Colonic mucosa (tissue), 4 donors: ENCODE measurements around the gene MINK1. TPM values are rescaled to one million over a fixed set of nuclear protein-coding genes. Genes with fewer than 3 reads are reported as not detected.

ENCODE experiments used
- DNase-seq: peaks from one replicate; pipeline ENCODE4 v3.0.0-alpha.2; 2020
- H3K27ac ChIP-seq: fragments of 200-600 bp; one replicate; pipeline ENCODE4 v1.8.0; 2021
- H3K27me3 ChIP-seq: fragments of 200-600 bp; one replicate; pipeline ENCODE4 v1.8.0; 2021
- H3K36me3 ChIP-seq: fragments of 200-600 bp; one replicate; pipeline ENCODE4 v1.8.0; 2021
- H3K4me1 ChIP-seq: fragments of 200-600 bp; one replicate; pipeline ENCODE4 v1.8.0; 2021; ENCODE audit warnings: mild to moderate bottlenecking
- H3K4me3 ChIP-seq: fragments of 200-600 bp; one replicate; pipeline ENCODE4 v1.8.0; 2021
- H3K9ac ChIP-seq, 2 donors: one replicate each; pipeline ENCODE4 v1.7.0; 2013; ENCODE audit warnings: control low read depth in 2 of 2, low read depth in 2 of 2, low read length in 2 of 2
- H3K9me3 ChIP-seq: fragments of 200-600 bp; one replicate; pipeline ENCODE4 v1.8.0; 2021
- intact Hi-C: fragments of 100-400 bp; cut with DNase I; formaldehyde crosslinking; loops from one replicate; pipeline ENCODE4 v1.14.1; 2022
- total RNA-seq, 2 donors: library from RNA; stranded (reverse); fragmentation: NEBNext Ultra II Directional in 1 of 2; extraction: Animal tissue kit (Norgen Biotek cat#: 25700) in 1 of 2; gene quantifications; one replicate each; pipeline ENCODE4 v1.2.1, GENCODE V29; 2021
- TF ChIP-seq, protein P1 (sequence below): fragments of 200-600 bp; IDR thresholded peaks from one replicate; pipeline ENCODE4 v1.8.0; 2022; ENCODE audit warnings: antibody characterized with exemption, mild to moderate bottlenecking
- donor health status: healthy.
- donor health status: DM: no; HTN: no; CAD: no.
- donor health status: DM: no; HTN: no; CAD: no.

MINK1 gene
- total RNA-seq, 2 donors from 2014 or later: 172 to 215 TPM

DNA sequence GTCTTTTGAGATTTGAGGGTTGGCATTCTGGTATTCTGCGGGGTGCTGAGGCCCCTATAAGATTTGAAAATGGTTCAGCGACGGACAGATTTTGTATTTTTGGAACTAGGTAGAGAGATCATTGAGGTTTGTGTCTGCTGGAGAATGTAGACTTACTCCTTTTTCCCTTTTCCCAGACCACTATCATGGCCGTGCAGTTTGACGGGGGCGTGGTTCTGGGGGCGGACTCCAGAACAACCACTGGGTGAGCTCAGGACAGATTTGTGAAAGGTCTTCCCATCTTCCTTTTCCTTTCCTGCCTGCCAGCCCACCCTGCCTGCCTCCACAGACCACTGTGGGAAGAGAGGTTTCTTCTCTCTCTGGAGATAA lies 36.6 kb upstream of the MINK1 start:
- no peak for DNase-seq
- peak overlapping the region; percentile 76 to 85 for H3K9ac ChIP-seq
- peaks cover 4% of the 10 kb centered on the region for H3K4me1 ChIP-seq
- intact Hi-C loops: no loop called here
- no peaks in the 10 kb centered on the region for H3K27me3 ChIP-seq
- peak overlapping the region; percentile 95 for H3K4me3 ChIP-seq
- H3K36me3 ChIP-seq: no peaks in the 10 kb centered on the region
- no peaks in the 10 kb centered on the region for H3K9me3 ChIP-seq
- TF ChIP-seq, protein P1, sequence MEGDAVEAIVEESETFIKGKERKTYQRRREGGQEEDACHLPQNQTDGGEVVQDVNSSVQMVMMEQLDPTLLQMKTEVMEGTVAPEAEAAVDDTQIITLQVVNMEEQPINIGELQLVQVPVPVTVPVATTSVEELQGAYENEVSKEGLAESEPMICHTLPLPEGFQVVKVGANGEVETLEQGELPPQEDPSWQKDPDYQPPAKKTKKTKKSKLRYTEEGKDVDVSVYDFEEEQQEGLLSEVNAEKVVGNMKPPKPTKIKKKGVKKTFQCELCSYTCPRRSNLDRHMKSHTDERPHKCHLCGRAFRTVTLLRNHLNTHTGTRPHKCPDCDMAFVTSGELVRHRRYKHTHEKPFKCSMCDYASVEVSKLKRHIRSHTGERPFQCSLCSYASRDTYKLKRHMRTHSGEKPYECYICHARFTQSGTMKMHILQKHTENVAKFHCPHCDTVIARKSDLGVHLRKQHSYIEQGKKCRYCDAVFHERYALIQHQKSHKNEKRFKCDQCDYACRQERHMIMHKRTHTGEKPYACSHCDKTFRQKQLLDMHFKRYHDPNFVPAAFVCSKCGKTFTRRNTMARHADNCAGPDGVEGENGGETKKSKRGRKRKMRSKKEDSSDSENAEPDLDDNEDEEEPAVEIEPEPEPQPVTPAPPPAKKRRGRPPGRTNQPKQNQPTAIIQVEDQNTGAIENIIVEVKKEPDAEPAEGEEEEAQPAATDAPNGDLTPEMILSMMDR: no peak
- H3K27ac ChIP-seq: no peak overlapping the region

DNA sequence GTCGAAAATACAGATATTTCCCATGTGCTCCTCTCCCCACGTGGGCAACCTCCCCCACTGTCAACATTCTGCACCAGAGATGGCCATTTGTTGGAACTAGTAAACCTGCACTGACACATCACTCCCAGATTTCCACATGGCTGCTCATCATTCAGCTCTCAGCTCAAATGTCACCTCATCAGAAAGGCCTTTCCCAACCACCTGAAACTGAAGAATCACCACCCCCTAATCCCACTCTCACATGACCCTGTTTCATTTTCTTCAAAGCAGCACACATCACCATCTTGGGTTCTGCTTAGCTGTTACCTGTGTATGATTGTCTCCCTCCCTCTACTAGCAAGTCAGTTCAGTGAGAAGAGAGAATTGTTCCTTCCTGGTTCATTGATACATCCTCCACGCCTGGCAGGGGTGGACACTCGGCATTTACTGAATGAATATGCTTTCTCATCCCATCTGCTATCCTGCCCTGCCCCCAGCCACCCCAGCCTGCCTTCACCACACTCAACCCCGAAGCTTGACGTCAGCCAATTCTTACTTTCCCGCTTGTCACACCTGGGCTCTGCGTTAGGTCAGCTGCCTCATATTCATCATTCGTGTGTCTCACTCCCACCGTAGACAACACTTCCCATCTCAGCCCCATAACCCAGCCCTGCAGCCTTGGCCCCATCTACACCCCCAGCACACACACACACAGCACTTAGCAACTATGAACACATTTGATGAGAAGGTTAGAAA lies 32.5 kb upstream of the MINK1 start:
- Histone ChIP-seq H3K9ac (no peak overlapping the region), H3K36me3 (no peaks in the 10 kb centered on the region), H3K27me3 (no peaks in the 10 kb centered on the region), H3K27ac (no peak overlapping the region), H3K9me3 (no peaks in the 10 kb centered on the region), H3K4me3 (no peak overlapping the region), H3K4me1 (peaks cover 4% of the 10 kb centered on the region)
- TF ChIP-seq, protein P1: no peak
- intact Hi-C loops: no loop called here
- DNase-seq: no peak

DNA sequence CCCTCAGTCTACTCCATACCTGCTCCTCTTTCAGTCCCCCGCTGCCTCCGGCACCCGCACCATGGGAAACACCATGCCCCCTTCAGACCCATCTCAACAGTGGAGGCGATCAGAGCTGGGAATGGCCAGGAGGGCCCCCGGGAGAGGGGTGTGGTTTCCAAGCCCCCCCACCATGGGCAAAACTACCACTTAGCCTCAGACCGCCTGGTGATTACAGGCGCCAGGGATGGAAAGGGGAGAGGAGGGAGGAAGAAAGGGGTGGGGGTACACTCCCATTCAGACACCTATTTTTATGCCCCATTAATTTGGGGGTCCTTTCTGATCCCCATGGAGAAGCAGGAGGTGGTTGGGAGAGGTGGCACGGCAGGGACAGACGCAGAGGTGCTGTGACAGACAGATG lies 30.9 kb upstream of the MINK1 start, which contains the start of gene C17orf114:
TSS of gene C17orf114 (minus strand) at position 101 of the 400 bp plus-strand sequence.
- H3K9me3 ChIP-seq: no peaks in the 10 kb centered on the region
- intact Hi-C loops: no loop called here
- H3K4me1 ChIP-seq: peaks cover 5% of the 10 kb centered on the region
- no peak within 1 kb of the TSS for H3K9ac ChIP-seq
- no peak within 1 kb of the TSS for H3K4me3 ChIP-seq
- H3K36me3 ChIP-seq: no peaks in the 10 kb centered on the region
- no peak for DNase-seq
- no peaks in the 10 kb centered on the region for H3K27me3 ChIP-seq
- H3K27ac ChIP-seq: no peak within 1 kb of the TSS
- TF ChIP-seq, protein P1: no peak

DNA sequence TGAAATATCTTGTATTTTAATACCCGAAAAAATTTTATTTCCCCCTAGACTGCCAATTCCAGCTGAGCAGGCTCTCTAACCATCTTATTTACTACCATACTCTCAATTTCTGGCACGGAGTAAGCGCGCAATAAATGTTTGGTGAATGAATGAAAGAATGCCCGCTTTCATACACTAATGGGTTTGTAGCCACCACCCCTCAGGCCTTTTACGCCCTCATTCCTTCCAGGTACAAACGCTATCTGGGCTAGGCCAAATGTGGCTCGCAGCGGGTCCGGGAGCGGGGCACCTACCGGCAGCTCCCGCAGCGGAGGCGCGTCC lies 26.7 kb upstream of the MINK1 start:
- DNase-seq: no peak

DNA sequence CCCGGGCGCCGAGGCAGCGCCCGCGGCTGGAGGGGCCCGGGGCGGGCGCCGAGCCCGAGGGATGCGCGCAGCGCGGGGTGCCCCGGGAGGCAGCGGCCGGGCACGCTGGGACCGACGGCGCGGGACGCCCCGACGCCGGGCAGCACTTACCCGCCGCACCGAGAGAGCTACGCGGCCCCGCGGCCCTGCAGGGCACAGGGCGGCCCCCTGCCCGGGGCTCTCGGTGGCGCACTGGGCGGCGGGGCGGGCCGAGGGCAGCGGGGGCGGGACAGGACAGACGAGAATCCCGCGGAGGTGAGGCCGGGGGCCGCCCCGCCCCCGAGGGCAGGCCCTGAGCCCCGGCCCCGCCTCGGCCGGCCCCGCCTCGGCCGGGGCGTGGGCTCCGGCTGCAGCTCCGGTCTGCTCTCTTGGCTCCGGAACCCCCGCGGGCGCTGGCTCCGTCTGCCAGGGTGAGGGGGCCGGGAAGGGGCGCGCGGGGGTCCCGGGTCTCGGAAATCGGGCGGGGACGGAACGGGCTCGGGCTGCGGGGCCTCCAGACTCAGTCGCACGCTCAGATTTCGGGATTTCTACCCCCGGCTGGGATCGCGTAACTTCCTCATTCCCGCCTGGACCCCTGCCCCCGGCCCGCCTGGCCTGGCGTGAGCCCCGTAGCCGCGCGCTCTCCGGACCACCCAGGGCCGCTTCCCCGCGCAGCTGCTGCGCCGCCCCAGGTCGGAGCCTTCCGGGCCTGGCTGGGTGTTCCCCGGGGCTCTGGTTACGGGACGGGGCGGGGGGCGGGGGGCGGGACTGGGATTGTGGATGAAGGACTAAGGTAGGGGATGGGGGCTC lies 26.1 kb upstream of the MINK1 start, which contains the start of gene PLD2:
TSS of gene PLD2 (plus strand) at position 376 of the 828 bp plus-strand sequence. CDS start 621 bp downstream, outside the sequence.
- no peaks in the 10 kb centered on the region for H3K27me3 ChIP-seq
- H3K4me3 ChIP-seq: peak within 1 kb of the TSS; percentile 86
- TF ChIP-seq, protein P1: no peak
- H3K27ac ChIP-seq: peak within 1 kb of the TSS; percentile 69
- no peaks in the 10 kb centered on the region for H3K36me3 ChIP-seq
- H3K9me3 ChIP-seq: no peaks in the 10 kb centered on the region
- H3K4me1 ChIP-seq: peaks cover 10% of the 10 kb centered on the region
- intact Hi-C loops: no loop called here
- H3K9ac ChIP-seq: peak within 1 kb of the TSS; percentile 63 to 78
- peak; percentile 93 for DNase-seq

More for the DNA sequence above, 26.7 kb upstream of the MINK1 start:
- no peak overlapping the region for H3K27ac ChIP-seq
- intact Hi-C loops: no loop called here
- H3K36me3 ChIP-seq: no peaks in the 10 kb centered on the region
- H3K4me3 ChIP-seq: peak overlapping the region; percentile 86
- H3K9ac ChIP-seq: peak overlapping the region; percentile 58 to 64
- no peaks in the 10 kb centered on the region for H3K9me3 ChIP-seq
- H3K27me3 ChIP-seq: no peaks in the 10 kb centered on the region
- TF ChIP-seq, protein P1: no peak
- peaks cover 10% of the 10 kb centered on the region for H3K4me1 ChIP-seq
